Measurements from ENCODE around the gene PHF11. TPM values are rescaled to one million over a fixed set of nuclear protein-coding genes. Genes with fewer than 3 reads are reported as not detected.

The PHF11 gene
- 100 to 1,000 TPM; 121 to 123 TPM for total RNA-seq

DNA sequence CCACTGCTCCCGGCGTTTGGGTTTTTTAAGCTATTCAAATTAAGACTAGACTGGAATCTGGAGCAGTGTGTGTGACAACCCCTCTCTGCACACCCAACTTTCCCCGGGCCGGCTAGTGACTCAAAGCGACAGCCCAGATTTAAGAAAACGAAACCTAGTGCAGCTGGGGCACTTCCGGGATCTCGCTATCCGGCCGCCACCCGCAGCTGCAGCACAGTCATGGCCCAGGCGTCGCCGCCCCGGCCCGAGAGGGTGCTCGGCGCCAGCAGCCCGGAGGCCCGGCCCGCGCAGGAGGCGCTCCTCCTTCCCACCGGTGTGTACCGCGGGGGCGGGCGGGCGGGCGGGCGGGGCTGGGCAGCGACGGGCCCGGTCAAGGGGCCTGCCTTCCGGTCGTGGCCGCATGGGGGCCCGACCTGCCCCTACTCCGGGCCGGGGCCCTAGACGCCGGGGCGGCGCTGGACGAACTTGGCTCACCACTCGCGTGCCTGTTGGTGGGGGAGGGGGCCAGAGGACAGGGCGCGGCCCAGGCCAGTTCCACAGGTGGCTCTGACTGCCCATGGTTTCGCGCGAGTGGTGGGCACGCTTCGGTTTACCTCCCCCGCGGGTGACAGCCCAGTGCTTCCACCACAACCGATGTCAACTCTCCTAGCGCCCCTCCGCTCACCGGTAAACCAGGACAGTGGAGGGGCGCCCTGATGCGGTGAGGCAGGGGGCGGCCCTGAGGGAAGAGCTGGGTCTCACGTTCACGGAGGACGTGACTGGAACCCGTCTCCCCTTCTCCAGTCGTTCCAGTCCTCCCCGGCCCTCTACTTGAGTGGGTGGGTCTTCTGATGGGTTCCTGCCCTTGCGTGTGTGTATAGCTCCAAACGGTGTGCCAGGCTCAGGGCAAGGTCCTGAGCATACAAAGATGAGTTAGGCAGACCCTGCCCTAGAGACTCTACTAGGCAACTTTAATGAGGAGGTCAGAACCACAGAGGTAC is at the start of gene PHF11:
TSS of gene PHF11 (plus strand) at position 171 of the 980 bp plus-strand sequence. CDS start at position 220, 49 bp downstream.
- peak within 1 kb of the TSS; percentile 100 for H3K27ac Mint-ChIP-seq
- DNase-seq (peak; percentile 86), ATAC-seq (ENCODE audit: low read depth) (peak; percentile 85)
- H3K4me1 Mint-ChIP-seq, result peaks cover 51% of the 10 kb centered on the region
- no peaks in the 10 kb centered on the region for H3K27me3 Mint-ChIP-seq
- H3K9me3 Mint-ChIP-seq, result no peaks in the 10 kb centered on the region
- POLR2A ChIA-PET, result interaction anchor here (0.7 to 5.1 kb wide), 24 partner anchors 9 to 612 kb away, joined by 3 to 119 read pairs (median 4); partner anchors contain the start of genes ARL11, CAB39L, CDADC1 and KPNA3
- peak within 1 kb of the TSS; percentile 98 for H3K4me3 Mint-ChIP-seq
- peaks cover 50% of the 10 kb centered on the region for H3K36me3 Mint-ChIP-seq

GRCh38 chr13:49446473-49446872 is 49.3 kb upstream of the PHF11 start:
- Mint-ChIP-seq H3K9me3 (no peaks in the 10 kb centered on the region), H3K27ac (peak overlapping the region; percentile 71), H3K4me1 (peaks cover 32% of the 10 kb centered on the region), H3K4me3 (peak overlapping the region; percentile 62), H3K36me3 (peaks cover 20% of the 10 kb centered on the region), H3K27me3 (no peaks in the 10 kb centered on the region)
- POLR2A ChIA-PET, result interaction anchor here (4.7 kb wide), 1 partner anchor 48 kb away, joined by 119 read pairs; the partner anchor contains the start of gene PHF11
- DNase-seq (no peak), ATAC-seq (ENCODE audit: low read depth) (no peak)

DNA sequence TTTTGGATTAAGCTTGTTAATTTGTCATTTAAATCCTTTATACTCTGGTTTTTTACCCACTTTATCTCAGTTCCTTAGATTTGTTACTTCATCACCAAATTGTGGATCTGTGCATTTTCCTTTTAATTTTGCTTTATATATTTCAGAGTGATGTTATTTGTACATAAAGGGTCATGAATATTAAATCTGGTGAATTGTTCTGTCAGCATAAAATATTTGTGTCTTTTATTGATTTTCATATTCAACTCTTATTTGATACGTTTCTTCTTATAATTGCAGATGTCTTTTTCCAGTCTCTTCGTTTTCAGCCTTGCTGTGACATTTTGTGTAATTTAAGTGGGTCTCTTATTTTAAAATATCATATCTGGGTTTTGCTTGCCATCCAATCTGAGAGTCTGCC is 47.0 kb upstream of the PHF11 start:
- ATAC-seq (ENCODE audit: low read depth), result no peak
- Mint-ChIP-seq H3K4me3 (no peak overlapping the region), H3K27me3 (no peaks in the 10 kb centered on the region), H3K4me1 (peaks cover 27% of the 10 kb centered on the region), H3K9me3 (no peaks in the 10 kb centered on the region), H3K36me3 (peaks cover 35% of the 10 kb centered on the region), H3K27ac (no peak overlapping the region)
- POLR2A ChIA-PET, result no interaction called here
- DNase-seq, result no peak

DNA sequence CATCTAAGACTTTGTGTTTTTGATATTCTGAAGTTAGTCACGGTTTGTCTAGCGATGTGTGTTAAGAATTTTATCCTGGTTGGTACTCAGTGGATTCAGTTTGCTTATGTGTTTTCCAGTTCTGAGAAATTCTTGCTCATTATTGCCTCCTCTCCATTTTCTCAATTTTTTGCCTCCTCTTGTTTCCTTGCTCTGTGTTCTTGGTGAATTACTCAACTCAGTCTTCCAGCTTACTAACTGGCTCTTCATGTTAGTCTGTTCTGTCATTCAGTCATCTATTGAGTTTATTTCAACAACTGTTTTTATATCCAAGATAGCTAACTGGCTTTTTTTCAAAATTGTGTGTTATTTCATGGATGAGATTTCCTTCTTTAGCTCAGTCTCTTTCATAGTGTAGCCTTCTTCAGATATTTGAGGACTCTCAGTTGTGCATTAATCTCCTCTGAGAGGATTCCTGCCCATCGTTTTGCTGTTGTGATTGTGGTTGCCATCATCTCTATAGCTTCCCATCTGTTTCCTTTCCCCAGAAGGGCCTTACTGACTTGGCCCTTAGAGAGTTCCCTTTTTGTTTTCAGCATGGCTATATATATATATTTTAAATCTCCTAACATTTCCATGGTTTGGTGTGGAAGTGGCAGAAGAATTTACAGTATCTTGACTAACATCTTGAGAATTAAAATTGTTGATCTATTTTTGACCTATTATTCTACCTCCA is 45.5 kb upstream of the PHF11 start:
- H3K9me3 Mint-ChIP-seq, result no peaks in the 10 kb centered on the region
- H3K27ac Mint-ChIP-seq, result no peak overlapping the region
- peaks cover 37% of the 10 kb centered on the region for H3K36me3 Mint-ChIP-seq
- no peak overlapping the region for H3K4me3 Mint-ChIP-seq
- POLR2A ChIA-PET, result interaction anchor here (1.4 kb wide), 1 partner anchor 46 kb away, joined by 3 read pairs; the partner anchor contains the start of gene PHF11
- H3K27me3 Mint-ChIP-seq, result no peaks in the 10 kb centered on the region
- no peak for ATAC-seq (ENCODE audit: low read depth)
- no peak for DNase-seq
- peaks cover 36% of the 10 kb centered on the region for H3K4me1 Mint-ChIP-seq

- Mint-ChIP-seq H3K9me3 (no peaks in the 10 kb centered on the region), H3K4me3 (no peak overlapping the region), H3K27ac (no peak overlapping the region), H3K27me3 (no peaks in the 10 kb centered on the region), H3K4me1 (peaks cover 21% of the 10 kb centered on the region), H3K36me3 (peaks cover 35% of the 10 kb centered on the region)
- no peak for DNase-seq
- ATAC-seq (ENCODE audit: low read depth), result no peak
- POLR2A ChIA-PET, result interaction anchor here (1.0 to 2.7 kb wide), 2 partner anchors 9 to 43 kb away, joined by 5 to 16 read pairs; partner anchors contain the start of genes CAB39L, PHF11 and SETDB2
Measured at GRCh38 chr13:49452725-49453457, 42.9 kb upstream of the PHF11 start.

GRCh38 chr13:49453465-49453864 is 42.3 kb upstream of the PHF11 start:
- Mint-ChIP-seq H3K27me3 (no peaks in the 10 kb centered on the region), H3K4me3 (no peak overlapping the region), H3K4me1 (peaks cover 21% of the 10 kb centered on the region), H3K9me3 (no peaks in the 10 kb centered on the region), H3K27ac (no peak overlapping the region), H3K36me3 (peaks cover 37% of the 10 kb centered on the region)
- ATAC-seq (ENCODE audit: low read depth) (no peak), DNase-seq (no peak)
- POLR2A ChIA-PET, result interaction anchor here (2.7 kb wide), 1 partner anchor 9 kb away, joined by 16 read pairs; the partner anchor contains the start of genes CAB39L and SETDB2

DNA sequence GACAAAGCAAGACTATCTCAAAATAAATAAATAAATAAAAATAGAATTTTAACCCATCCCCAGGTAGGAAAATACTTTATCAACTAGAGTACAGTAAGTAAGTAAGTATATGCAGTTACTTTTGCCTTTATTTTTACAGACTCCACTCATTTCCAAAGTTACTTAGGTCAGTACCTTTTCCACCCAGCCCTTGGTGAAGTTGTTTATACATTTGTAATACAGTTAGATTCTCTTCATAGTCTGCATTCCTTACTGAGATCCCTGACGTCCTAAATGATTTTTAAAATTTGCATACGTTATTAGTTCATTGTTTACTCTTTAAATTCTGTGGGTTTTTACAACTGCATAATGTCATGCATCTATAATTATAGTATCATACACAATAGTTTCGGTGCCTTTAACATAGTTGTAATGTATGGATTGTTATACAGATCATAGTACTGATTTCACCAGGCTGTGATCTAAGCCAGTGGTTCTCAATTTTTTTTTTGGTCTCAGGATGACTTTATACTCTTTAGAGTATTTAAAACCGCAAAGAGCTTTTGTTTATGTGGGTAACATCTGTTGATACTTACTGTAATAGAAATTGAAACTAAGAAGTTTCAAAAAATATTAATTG is 41.3 kb upstream of the PHF11 start:
- peaks cover 29% of the 10 kb centered on the region for H3K36me3 Mint-ChIP-seq
- ATAC-seq (ENCODE audit: low read depth) (peak; percentile 50), DNase-seq (no peak)
- no peak overlapping the region for H3K27ac Mint-ChIP-seq
- peak overlapping the region; percentile 38 for H3K4me3 Mint-ChIP-seq
- peaks cover 19% of the 10 kb centered on the region for H3K4me1 Mint-ChIP-seq
- POLR2A ChIA-PET, result interaction anchor here (2.7 kb wide), 1 partner anchor 10 kb away, joined by 16 read pairs; the partner anchor contains the start of genes CAB39L and SETDB2
- H3K9me3 Mint-ChIP-seq, result no peaks in the 10 kb centered on the region
- H3K27me3 Mint-ChIP-seq, result no peaks in the 10 kb centered on the region

DNA sequence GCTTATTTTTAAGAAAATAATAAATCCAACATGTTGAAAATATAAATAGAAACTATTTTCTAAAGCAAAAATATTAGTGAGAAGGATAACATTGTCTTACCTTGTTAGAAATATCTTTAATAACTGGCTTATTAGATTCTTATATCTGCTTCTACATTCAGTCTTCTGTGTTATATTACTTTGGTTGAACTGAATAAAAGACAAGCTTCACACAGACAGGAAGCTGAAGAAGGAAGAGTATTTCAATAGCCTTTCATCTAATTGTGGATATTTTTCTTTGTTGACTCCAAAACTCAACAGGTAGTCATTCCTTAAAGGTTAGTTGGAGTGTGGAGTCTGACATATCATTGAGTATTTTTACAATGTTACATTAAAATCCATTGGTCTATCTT is 40.8 kb upstream of the PHF11 start:
- ATAC-seq (ENCODE audit: low read depth) (no peak), DNase-seq (no peak)
- H3K4me3 Mint-ChIP-seq, result no peak overlapping the region
- H3K27ac Mint-ChIP-seq, result no peak overlapping the region
- H3K4me1 Mint-ChIP-seq, result peaks cover 17% of the 10 kb centered on the region
- H3K36me3 Mint-ChIP-seq, result peaks cover 26% of the 10 kb centered on the region
- POLR2A ChIA-PET, result interaction anchor here (2.7 kb wide), 1 partner anchor 11 kb away, joined by 16 read pairs; the partner anchor contains the start of genes CAB39L and SETDB2
- H3K27me3 Mint-ChIP-seq, result no peaks in the 10 kb centered on the region
- no peaks in the 10 kb centered on the region for H3K9me3 Mint-ChIP-seq

GRCh38 chr13:49456156-49456555 is 39.6 kb upstream of the PHF11 start:
- Mint-ChIP-seq H3K4me3 (no peak overlapping the region), H3K9me3 (no peaks in the 10 kb centered on the region), H3K27ac (no peak overlapping the region), H3K27me3 (no peaks in the 10 kb centered on the region), H3K4me1 (peaks cover 12% of the 10 kb centered on the region), H3K36me3 (peaks cover 31% of the 10 kb centered on the region)
- ATAC-seq (ENCODE audit: low read depth) (no peak), DNase-seq (no peak)
- POLR2A ChIA-PET, result no interaction called here

GRCh38 chr13:49457221-49457620 is 38.5 kb upstream of the PHF11 start:
- POLR2A ChIA-PET, result no interaction called here
- Mint-ChIP-seq H3K4me3 (no peak overlapping the region), H3K27me3 (no peaks in the 10 kb centered on the region), H3K36me3 (peaks cover 38% of the 10 kb centered on the region), H3K27ac (no peak overlapping the region), H3K9me3 (no peaks in the 10 kb centered on the region), H3K4me1 (peaks cover 12% of the 10 kb centered on the region)
- no peak for ATAC-seq (ENCODE audit: low read depth)
- no peak for DNase-seq

DNA sequence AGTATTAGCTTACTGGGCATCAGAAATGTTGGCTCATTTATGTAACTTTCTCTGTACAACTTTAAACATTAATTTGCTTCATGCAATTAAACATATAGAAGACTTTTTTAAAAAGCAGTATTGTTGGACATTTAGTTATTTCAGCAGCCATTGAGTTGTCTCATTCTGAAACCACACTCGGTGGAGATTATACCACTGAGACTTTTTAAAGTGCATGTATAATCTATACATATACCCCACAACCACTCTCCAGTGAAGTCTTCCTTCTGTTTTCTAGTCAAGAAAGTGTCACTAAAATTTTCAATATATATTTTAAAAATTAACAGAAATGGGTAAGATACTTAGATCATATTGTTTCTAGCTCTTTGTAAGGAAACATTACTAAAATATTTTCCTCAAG is 36.2 kb upstream of the PHF11 start:
- Mint-ChIP-seq H3K27ac (no peak overlapping the region), H3K4me3 (no peak overlapping the region), H3K36me3 (peaks cover 47% of the 10 kb centered on the region), H3K9me3 (peaks cover 8% of the 10 kb centered on the region), H3K27me3 (no peaks in the 10 kb centered on the region), H3K4me1 (peaks cover 7% of the 10 kb centered on the region)
- POLR2A ChIA-PET, result interaction anchor here (1.5 kb wide), 1 partner anchor 37 kb away, joined by 3 read pairs; no protein-coding TSS in a partner anchor
- DNase-seq, result no peak
- no peak for ATAC-seq (ENCODE audit: low read depth)

DNA sequence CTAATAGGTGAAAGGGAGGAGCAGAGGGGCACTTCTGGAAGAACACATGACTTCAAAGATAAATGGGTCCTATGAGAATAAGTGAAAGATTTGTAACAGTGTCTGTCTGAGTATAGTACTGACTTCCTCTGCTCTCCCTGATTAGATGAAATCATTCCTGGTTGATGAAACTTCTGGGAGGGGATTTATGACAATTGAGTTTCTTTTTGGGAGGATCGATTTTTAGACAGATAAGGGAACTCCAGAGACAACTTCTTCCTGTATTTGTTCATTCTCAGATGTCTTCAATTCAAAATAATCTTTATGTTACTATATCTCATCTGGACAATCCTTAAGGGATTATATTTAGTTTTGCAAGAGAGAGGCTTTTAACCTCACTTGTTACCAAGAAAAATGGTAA is 31.7 kb upstream of the PHF11 start:
- POLR2A ChIA-PET, result no interaction called here
- Mint-ChIP-seq H3K27ac (no peak overlapping the region), H3K27me3 (no peaks in the 10 kb centered on the region), H3K4me1 (peaks cover 1% of the 10 kb centered on the region), H3K4me3 (no peak overlapping the region), H3K36me3 (peaks cover 55% of the 10 kb centered on the region), H3K9me3 (peaks cover 8% of the 10 kb centered on the region)
- DNase-seq (no peak), ATAC-seq (ENCODE audit: low read depth) (no peak)

Data from activated naive CD8-positive, alpha-beta T cell treated with anti-CD3 and anti-CD28 coated beads, Interleukin-2, amount 10 ng/mL, durations not matched to agents 7 days and 5 days (primary cell).